Measurements from ENCODE around the gene ZNF512B. TPM values are rescaled to one million over a fixed set of nuclear protein-coding genes. Genes with fewer than 3 reads are reported as not detected.

ZNF512B gene
- total RNA-seq, 4 donors from 2014 or later, result 7.1 to 17.7 (median 12.1) TPM

DNA sequence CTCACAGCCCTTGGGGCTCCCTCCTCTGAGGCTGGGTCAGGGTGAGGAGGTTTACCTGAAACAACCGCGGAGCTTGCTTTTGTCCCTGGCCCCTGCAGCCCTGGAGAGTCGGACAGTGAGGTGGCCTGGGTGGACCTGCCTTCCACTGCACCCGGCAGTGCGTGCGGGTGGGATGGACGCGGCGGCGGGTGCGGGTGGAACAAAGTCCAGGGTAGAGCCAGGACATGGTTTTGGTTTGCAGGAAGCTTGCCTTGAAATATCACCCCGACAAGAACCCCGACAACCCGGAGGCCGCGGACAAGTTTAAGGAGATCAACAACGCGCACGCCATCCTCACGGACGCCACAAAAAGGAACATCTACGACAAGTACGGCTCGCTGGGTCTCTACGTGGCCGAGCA is 40.7 kb downstream of the ZNF512B start:
- Histone ChIP-seq H3K4me3 (no peak overlapping the region), H3K36me3 (peaks cover 42 to 71% (median 61%) of the 10 kb centered on the region in 4 donors), H3K9me3 (no peaks in the 10 kb centered on the region), H3K27me3 (no peaks in the 10 kb centered on the region), H3K4me1 (peaks cover 0 to 10% (median 0%) of the 10 kb centered on the region in 4 donors), H3K27ac (replicated peaks in 1 of 4) (no peak overlapping the region)
- no peak for TF ChIP-seq EP300 (IDR thresholded peaks at IDR 0.05)
- TF ChIP-seq POLR2A (IDR thresholded peaks at IDR 0.05; ENCODE audit: low read depth), result no peak
- TF ChIP-seq POLR2AphosphoS5 (IDR thresholded peaks at IDR 0.05), result no peak
- TF ChIP-seq, protein P1, sequence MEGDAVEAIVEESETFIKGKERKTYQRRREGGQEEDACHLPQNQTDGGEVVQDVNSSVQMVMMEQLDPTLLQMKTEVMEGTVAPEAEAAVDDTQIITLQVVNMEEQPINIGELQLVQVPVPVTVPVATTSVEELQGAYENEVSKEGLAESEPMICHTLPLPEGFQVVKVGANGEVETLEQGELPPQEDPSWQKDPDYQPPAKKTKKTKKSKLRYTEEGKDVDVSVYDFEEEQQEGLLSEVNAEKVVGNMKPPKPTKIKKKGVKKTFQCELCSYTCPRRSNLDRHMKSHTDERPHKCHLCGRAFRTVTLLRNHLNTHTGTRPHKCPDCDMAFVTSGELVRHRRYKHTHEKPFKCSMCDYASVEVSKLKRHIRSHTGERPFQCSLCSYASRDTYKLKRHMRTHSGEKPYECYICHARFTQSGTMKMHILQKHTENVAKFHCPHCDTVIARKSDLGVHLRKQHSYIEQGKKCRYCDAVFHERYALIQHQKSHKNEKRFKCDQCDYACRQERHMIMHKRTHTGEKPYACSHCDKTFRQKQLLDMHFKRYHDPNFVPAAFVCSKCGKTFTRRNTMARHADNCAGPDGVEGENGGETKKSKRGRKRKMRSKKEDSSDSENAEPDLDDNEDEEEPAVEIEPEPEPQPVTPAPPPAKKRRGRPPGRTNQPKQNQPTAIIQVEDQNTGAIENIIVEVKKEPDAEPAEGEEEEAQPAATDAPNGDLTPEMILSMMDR (IDR thresholded peaks at IDR 0.05), result no peak
- intact Hi-C loops (cut with DNase I), result no loop called here
- DNase-seq (ENCODE audit: extremely low spot score), result no peak
- 95% methylated on average over 26 of the region's 26 CpGs for WGBS

DNA sequence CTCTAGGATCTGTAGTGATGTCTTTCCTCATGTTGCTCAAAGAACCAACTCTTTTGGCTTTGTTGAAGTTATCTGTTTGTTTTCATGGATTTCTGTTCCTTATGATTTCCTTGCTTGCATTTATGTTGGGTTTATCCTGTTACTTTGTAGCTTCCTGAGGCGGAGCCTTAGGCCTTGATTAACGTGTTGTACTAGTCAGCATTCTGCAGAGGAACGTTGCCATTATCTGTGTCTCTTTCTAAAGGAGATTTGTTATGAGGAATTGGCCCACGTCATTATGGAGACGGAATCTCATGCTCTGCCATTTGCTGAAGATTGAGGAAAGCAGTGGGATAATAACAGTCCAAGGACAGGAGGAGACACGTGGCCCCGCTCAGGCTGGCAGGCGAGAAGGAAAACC is 43.4 kb downstream of the ZNF512B start:
- Histone ChIP-seq H3K4me3 (no peak overlapping the region), H3K27ac (replicated peaks in 1 of 4) (no peak overlapping the region), H3K27me3 (no peaks in the 10 kb centered on the region), H3K9me3 (no peaks in the 10 kb centered on the region), H3K4me1 (peaks cover 0 to 17% (median 0%) of the 10 kb centered on the region in 4 donors), H3K36me3 (peaks cover 30 to 46% (median 40%) of the 10 kb centered on the region in 4 donors)
- intact Hi-C loops (cut with DNase I), result no loop called here
- TF ChIP-seq POLR2A (IDR thresholded peaks at IDR 0.05; ENCODE audit: low read depth) (no peak), EP300 (IDR thresholded peaks at IDR 0.05) (no peak), POLR2AphosphoS5 (IDR thresholded peaks at IDR 0.05) (no peak)
- TF ChIP-seq, protein P1 (IDR thresholded peaks at IDR 0.05), result no peak
- WGBS, result 83% methylated on average over 8 of the region's 8 CpGs
- DNase-seq (ENCODE audit: extremely low spot score), result no peak

DNA sequence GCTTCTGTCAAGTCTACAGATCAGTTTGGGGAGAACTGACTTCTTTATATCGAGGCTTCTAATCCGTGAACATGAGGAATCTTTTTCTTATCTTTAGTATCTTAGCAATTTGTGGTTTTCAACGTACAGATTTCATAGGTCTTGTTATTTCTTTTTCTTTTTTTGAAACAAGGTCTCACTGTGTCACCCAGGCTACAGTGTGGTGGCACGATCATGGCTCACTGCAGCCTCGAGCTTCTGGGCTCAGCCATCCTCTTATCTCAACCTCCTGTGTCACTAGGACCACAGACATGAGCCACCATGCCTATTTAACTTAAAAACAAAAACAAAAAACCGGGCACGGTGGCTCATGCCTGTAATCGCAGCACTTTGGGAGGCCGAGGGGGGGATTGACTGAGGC is 45.5 kb downstream of the ZNF512B start:
- no peak for DNase-seq (ENCODE audit: extremely low spot score)
- Histone ChIP-seq H3K4me1 (peaks cover 0 to 17% (median 0%) of the 10 kb centered on the region in 4 donors), H3K9me3 (no peaks in the 10 kb centered on the region), H3K27ac (replicated peaks in 1 of 4) (no peak overlapping the region), H3K4me3 (no peak overlapping the region), H3K36me3 (peaks cover 17 to 40% (median 26%) of the 10 kb centered on the region in 4 donors), H3K27me3 (no peaks in the 10 kb centered on the region)
- TF ChIP-seq, protein P1 (IDR thresholded peaks at IDR 0.05), result no peak
- TF ChIP-seq EP300 (IDR thresholded peaks at IDR 0.05), result no peak
- no peak for TF ChIP-seq POLR2AphosphoS5 (IDR thresholded peaks at IDR 0.05)
- TF ChIP-seq POLR2A (IDR thresholded peaks at IDR 0.05; ENCODE audit: low read depth), result no peak
- 68% methylated on average over 9 of the region's 9 CpGs for WGBS
- intact Hi-C loops (cut with DNase I), result no loop called here

DNA sequence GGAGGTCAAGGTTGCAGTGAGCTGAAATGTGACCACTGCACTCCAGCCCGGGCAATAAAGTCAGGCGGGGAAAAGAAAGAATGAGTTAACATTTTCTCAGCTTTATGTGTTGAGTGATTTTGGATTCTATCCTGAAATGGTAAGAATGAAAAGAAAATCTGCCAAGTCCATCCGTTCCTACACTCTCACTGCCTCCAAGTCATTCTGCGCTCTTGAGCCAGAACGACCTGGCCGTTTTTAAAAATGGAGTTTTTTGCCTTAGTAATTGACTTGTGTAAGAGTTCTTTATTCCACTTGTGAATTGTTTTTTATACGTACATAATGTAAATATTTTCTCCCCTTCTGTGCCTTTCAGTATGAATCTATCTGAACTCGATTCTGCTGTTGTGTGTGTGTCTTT is 46.1 kb downstream of the ZNF512B start:
- Histone ChIP-seq H3K36me3 (peaks cover 11 to 40% (median 24%) of the 10 kb centered on the region in 4 donors), H3K4me1 (peaks cover 0 to 17% (median 0%) of the 10 kb centered on the region in 4 donors), H3K27me3 (no peaks in the 10 kb centered on the region), H3K9me3 (no peaks in the 10 kb centered on the region), H3K27ac (replicated peaks in 1 of 4) (no peak overlapping the region), H3K4me3 (no peak overlapping the region)
- WGBS, result 41% methylated on average over 8 of the region's 8 CpGs
- no peak for DNase-seq (ENCODE audit: extremely low spot score)
- intact Hi-C loops (cut with DNase I), result no loop called here
- TF ChIP-seq EP300 (IDR thresholded peaks at IDR 0.05) (no peak), POLR2A (IDR thresholded peaks at IDR 0.05; ENCODE audit: low read depth) (no peak)
- TF ChIP-seq, protein P1 (IDR thresholded peaks at IDR 0.05), result no peak

DNA sequence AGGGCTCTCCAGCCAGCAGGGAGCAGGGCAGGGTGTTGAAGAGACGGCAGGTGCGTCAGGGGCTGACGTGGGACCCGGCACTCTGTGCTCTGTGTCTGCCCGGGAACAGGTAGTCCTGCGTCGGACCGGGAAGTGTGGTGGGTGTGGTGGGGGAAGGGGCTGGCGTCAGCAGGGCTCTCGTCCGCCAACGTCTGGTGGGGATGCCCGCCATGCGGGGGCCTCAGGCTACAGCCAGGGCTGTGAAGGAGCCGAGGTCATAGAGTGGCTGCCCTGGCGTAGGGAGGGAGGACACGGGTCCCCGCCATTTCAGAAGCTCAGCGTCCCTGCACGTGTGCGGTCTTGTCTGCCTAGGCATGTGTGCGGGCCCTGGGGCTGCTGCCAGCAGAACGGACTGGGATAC is 49.5 kb downstream of the ZNF512B start:
- WGBS, result 84% methylated on average over 23 of the region's 23 CpGs
- Histone ChIP-seq H3K36me3 (peaks cover 4 to 29% (median 25%) of the 10 kb centered on the region in 4 donors), H3K9me3 (no peaks in the 10 kb centered on the region), H3K27me3 (no peaks in the 10 kb centered on the region), H3K4me1 (peaks cover 0 to 17% (median 0%) of the 10 kb centered on the region in 4 donors), H3K4me3 (no peak overlapping the region), H3K27ac (replicated peaks in 1 of 4) (no peak overlapping the region)
- TF ChIP-seq POLR2A (IDR thresholded peaks at IDR 0.05; ENCODE audit: low read depth) (no peak), POLR2AphosphoS5 (IDR thresholded peaks at IDR 0.05) (no peak), EP300 (IDR thresholded peaks at IDR 0.05) (no peak)
- TF ChIP-seq, protein P1 (IDR thresholded peaks at IDR 0.05), result no peak
- intact Hi-C loops (cut with DNase I), result no loop called here
- DNase-seq (ENCODE audit: extremely low spot score), result no peak
